Kidney (tissue), 14 donors: Measurements from ENCODE around the gene QRFP. TPM values are rescaled to one million over a fixed set of nuclear protein-coding genes. Genes with fewer than 3 reads are reported as not detected.

Experiments
- DNase-seq, 5 donors: peaks; one replicate each; pipeline ENCODE4 v3.0.0-alpha.2; 2013 to 2020
- FAIRE-seq: peaks from 2 replicates; lab custom pipeline; 2012; peaks lifted over from hg19 to GRCh38; lab: Jason Lieb, UNC
- H3K27ac ChIP-seq, 2 donors: one replicate each; pipeline ENCODE4 v1.7.0; 2013; ENCODE audit warnings: low read depth in 2 of 2, low read length in 2 of 2, inconsistent platforms in 1 of 2
- H3K27me3 ChIP-seq: one replicate; pipeline ENCODE4 v1.7.1; 2013; ENCODE audit warnings: low read length, inconsistent platforms; ENCODE audit not compliant: control insufficient read depth, insufficient read depth
- H3K36me3 ChIP-seq, 3 donors: one replicate each; pipeline versions ENCODE4 v1.7.0 to v1.7.1; 2013; ENCODE audit warnings: low read length in 3 of 3, control low read depth in 1 of 3, inconsistent platforms in 1 of 3; ENCODE audit not compliant: insufficient read depth in 3 of 3, control insufficient read depth in 2 of 3
- H3K4me1 ChIP-seq, 3 donors: one replicate each; pipeline versions ENCODE4 v1.7.0 to v1.7.1; 2013; ENCODE audit warnings: low read length in 3 of 3, inconsistent platforms in 1 of 3, low read depth in 1 of 3; ENCODE audit not compliant: control insufficient read depth in 2 of 3, insufficient read depth in 2 of 3
- H3K4me3 ChIP-seq, 3 donors: one replicate each; pipeline versions ENCODE4 v1.7.0 to v1.8.1; 2013; ENCODE audit warnings: low read length in 3 of 3, control low read depth in 1 of 3, inconsistent platforms in 1 of 3
- H3K9ac ChIP-seq, 3 donors: one replicate each; pipeline versions ENCODE4 v1.7.0 to v1.7.1; 2013; ENCODE audit warnings: low read length in 3 of 3, control low read depth in 1 of 3, inconsistent platforms in 1 of 3
- H3K9me3 ChIP-seq, 3 donors: one replicate each; pipeline versions ENCODE4 v1.7.0 to v1.7.1; 2013; ENCODE audit warnings: low read length in 3 of 3, control low read depth in 1 of 3, inconsistent platforms in 1 of 3; ENCODE audit not compliant: control insufficient read depth in 2 of 3, insufficient read depth in 1 of 3
- CTCF ChIP-seq: IDR thresholded peaks from 3 replicates; pipeline ENCODE4 v1.5.1; 2012; ENCODE audit warnings: mild to moderate bottlenecking, moderate library complexity, borderline replicate concordance; ENCODE audit not compliant: insufficient read depth; ENCODE audit errors: extremely low read depth
- intact Hi-C: fragments of 100-400 bp; cut with DNase I; formaldehyde crosslinking; loops from one replicate; pipeline ENCODE4 v1.11.1; 2022
- polyA plus RNA-seq: library from polyadenylated mRNA; stranded (reverse); fragments of 350-450 nt; fragmentation: Illumina TruSeq; extraction: RNeasy Lipid Tissue Mini Kit (QIAGEN cat#74804); gene quantifications from one replicate; pipeline ENCODE4 v1.2.3, GENCODE V29; 2014; ENCODE audit warnings: low read depth, low replicate concordance; ENCODE audit not compliant: insufficient read depth
- total RNA-seq: library from RNA; stranded (reverse); fragmentation: NEBNext Ultra II Directional; extraction: Animal tissue kit (Norgen Biotek cat#: 25700); gene quantifications from one replicate; pipeline ENCODE4 v1.2.1, GENCODE V29; 2021
- donor health status: control.
- donor health status: control.
- donor health status: control.
- donor health status: control.
- donor health status: control.
- donor health status: DM: yes; HTN: yes; CAD: no.
- donor health status: Normal renal cell carcinoma (clear cell type).

QRFP gene
- total and polyA plus RNA-seq, 2 donors from 2014 or later: not detected

DNA sequence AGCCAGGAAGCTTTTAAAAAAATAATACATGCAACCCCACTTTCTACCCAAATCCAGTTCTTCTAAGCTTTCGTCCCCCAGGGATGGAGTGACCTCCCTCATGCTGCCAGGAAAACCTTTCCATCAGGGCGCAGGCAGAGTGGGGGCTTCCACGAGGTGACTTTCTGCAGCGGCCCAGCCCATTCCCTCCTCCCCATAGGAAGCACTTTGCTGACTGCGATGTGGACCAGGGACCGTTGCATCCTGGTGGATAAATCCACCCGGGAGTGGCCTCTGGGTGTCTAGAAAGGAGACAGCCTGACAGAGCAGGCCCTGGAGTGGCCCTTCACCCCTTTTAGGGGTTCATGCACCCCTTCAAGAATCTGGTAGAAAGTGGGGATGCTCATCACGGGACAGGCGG, 1.6 kb downstream of the QRFP start:
- peak in 1 of 5 donors; percentile 28 for DNase-seq
- Histone ChIP-seq H3K27ac (no peak overlapping the region), H3K4me3 (no peak overlapping the region), H3K9ac (no peak overlapping the region), H3K27me3 (no peaks in the 10 kb centered on the region), H3K4me1 (no peaks in the 10 kb centered on the region), H3K36me3 (peaks cover 0 to 4% (median 3%) of the 10 kb centered on the region in 3 donors), H3K9me3 (no peaks in the 10 kb centered on the region)
- no peak for TF ChIP-seq CTCF
- FAIRE-seq: no peak
- intact Hi-C loops: no loop called here

- Histone ChIP-seq H3K4me1 (no peaks in the 10 kb centered on the region), H3K27me3 (no peaks in the 10 kb centered on the region), H3K9ac (no peak overlapping the region), H3K36me3 (peaks cover 0 to 8% (median 5%) of the 10 kb centered on the region in 3 donors), H3K27ac (no peak overlapping the region), H3K4me3 (no peak overlapping the region), H3K9me3 (no peaks in the 10 kb centered on the region)
- DNase-seq (peak in 1 of 5 donors; percentile 41), FAIRE-seq (no peak)
- intact Hi-C loops: no loop called here
- TF ChIP-seq CTCF: no peak
These were observed 2.1 kb downstream of the QRFP start for GRCh38 chr9:130894546-130894945.

DNA sequence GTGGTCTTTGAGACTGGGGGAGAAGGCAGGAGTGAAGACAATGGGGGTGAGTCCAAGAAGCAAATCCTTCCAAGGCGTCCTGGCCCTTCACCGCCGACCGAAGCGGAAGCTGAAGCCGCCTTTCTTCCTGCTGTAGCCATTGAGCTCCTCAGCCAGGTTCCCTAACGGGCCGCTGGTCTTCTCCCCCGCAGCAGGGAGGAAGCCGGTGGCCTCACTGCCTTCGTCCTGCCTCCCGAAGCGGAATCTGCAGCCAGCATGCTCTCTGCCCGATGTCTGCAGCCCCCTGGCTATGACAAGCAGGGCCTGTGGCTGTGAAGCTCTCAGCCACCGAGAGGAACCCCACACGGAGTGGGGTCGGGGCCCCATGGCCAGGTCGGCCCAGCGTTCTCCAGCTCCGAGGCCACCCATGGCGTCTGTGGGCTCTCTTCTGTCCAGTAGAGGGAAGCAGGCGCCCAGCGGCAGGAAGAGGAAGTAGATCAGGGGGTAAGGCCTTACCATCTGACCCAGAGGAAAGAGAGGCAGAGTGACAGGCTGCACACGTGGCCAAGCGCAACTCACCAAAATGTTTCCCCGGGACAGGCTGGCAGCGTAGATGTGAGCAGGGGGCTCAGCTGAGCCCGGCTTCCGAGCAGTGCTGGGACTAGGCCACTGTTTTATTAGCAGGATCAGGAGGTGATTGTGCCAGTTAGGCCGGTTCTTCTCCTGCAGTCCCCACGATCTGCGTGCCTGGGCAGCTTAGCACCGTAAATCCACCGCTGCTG, 3.1 kb downstream of the QRFP start:
- Histone ChIP-seq H3K4me1 (no peaks in the 10 kb centered on the region), H3K27me3 (no peaks in the 10 kb centered on the region), H3K4me3 (no peak overlapping the region), H3K9me3 (no peaks in the 10 kb centered on the region), H3K36me3 (peaks cover 0 to 8% (median 5%) of the 10 kb centered on the region in 3 donors), H3K27ac (no peak overlapping the region), H3K9ac (no peak overlapping the region)
- intact Hi-C loops: no loop called here
- TF ChIP-seq CTCF: no peak
- no peak for FAIRE-seq
- DNase-seq: peak in 3 of 5 donors; percentile 61 to 82 (median 77)
